Ammon's horn (tissue), 1 donor: ENCODE data around the gene CLEC4F.

ENCODE experiments used
- DNase-seq: peaks from one replicate; pipeline ENCODE4 v3.0.0-alpha.2; 2016; ENCODE audit warnings: low spot score

Gene CLEC4F

GRCh38 chr2:70785137-70785911 lies 35.1 kb downstream of the CLEC4F start:
- DNase-seq: peak; percentile 88

- no peak for DNase-seq
These were observed 36.1 kb downstream of the CLEC4F start for GRCh38 chr2:70784320-70784719.

- DNase-seq: no peak
These were observed 40.4 kb downstream of the CLEC4F start for GRCh38 chr2:70779911-70780545.

GRCh38 chr2:70779491-70779890 lies 40.9 kb downstream of the CLEC4F start:
- DNase-seq: no peak

GRCh38 chr2:70778676-70779075 lies 41.7 kb downstream of the CLEC4F start:
- DNase-seq: no peak

- no peak for DNase-seq
These were observed 42.9 kb downstream of the CLEC4F start for GRCh38 chr2:70777450-70777849.

- DNase-seq: no peak
These were observed 44.1 kb downstream of the CLEC4F start for GRCh38 chr2:70776266-70776665.

- no peak for DNase-seq
These were observed 45.3 kb downstream of the CLEC4F start for GRCh38 chr2:70775141-70775540.

- no peak for DNase-seq
These were observed 47.8 kb downstream of the CLEC4F start for GRCh38 chr2:70772486-70773155.

GRCh38 chr2:70771446-70771845 lies 49.0 kb downstream of the CLEC4F start:
- no peak for DNase-seq

- DNase-seq: no peak
These were observed 50.9 kb downstream of the CLEC4F start for GRCh38 chr2:70769450-70769849.

GRCh38 chr2:70768590-70769085 lies 51.8 kb downstream of the CLEC4F start:
- no peak for DNase-seq

GRCh38 chr2:70767699-70768589 lies 52.5 kb downstream of the CLEC4F start, which contains the start of gene ADD2:
Gene ADD2, minus strand, starts transcription at chr2:70768200. Its CDS starts 61,792 bp downstream, at chr2:70706408.
- DNase-seq: peak; percentile 61

GRCh38 chr2:70767079-70767698 lies 53.2 kb downstream of the CLEC4F start:
- no peak for DNase-seq

- DNase-seq: no peak
These were observed 53.9 kb downstream of the CLEC4F start for GRCh38 chr2:70766357-70767078.

GRCh38 chr2:70765507-70765906 lies 54.9 kb downstream of the CLEC4F start:
- no peak for DNase-seq

- DNase-seq: peak; percentile 35
These were observed 61.0 kb downstream of the CLEC4F start for GRCh38 chr2:70759446-70759845.
